Heart left ventricle (tissue), 16 donors: Measurements from ENCODE around the gene ENTPD1. TPM values are rescaled to one million over a fixed set of nuclear protein-coding genes. Genes with fewer than 3 reads are reported as not detected.
A peak's percentile ranks its signal among the peaks of the same experiment; 100 is the strongest.

Experiments
- ATAC-seq, 4 donors: fragments of 200-7000 bp; cut with Tn5 transposase; one replicate each; pipeline ENCODE4 v1.9.1; 2020 to 2022; ENCODE audit warnings: moderate library complexity in 4 of 4, mild to moderate bottlenecking in 3 of 4, moderate number of reproducible peaks in 1 of 4
- DNase-seq, 5 donors: peaks; one replicate each; pipeline ENCODE4 v3.0.0-alpha.2; 2020
- H3K27ac ChIP-seq, 12 donors: fragments of 200-600 bp; sonication (generic) in 4 of 12; one replicate each; pipeline versions ENCODE4 v1.5.0 to v1.8.0; 2016 to 2022; ENCODE audit warnings: mild to moderate bottlenecking in 2 of 12
- H3K27me3 ChIP-seq, 9 donors: fragments of 200-600 bp; sonication (generic) in 2 of 9; one replicate each; pipeline versions ENCODE4 v1.5.1 to v1.8.0; 2016 to 2022; ENCODE audit warnings: mild to moderate bottlenecking in 3 of 9
- H3K36me3 ChIP-seq, 9 donors: fragments of 200-600 bp; sonication (generic) in 2 of 9; one replicate each; pipeline versions ENCODE4 v1.5.0 to v1.8.0; 2018 to 2022; ENCODE audit warnings: mild to moderate bottlenecking in 2 of 9
- H3K4me1 ChIP-seq, 12 donors: fragments of 200-600 bp; sonication (generic) in 4 of 12; one replicate each; pipeline versions ENCODE4 v1.5.0 to v1.8.0; 2016 to 2022; ENCODE audit warnings: mild to moderate bottlenecking in 3 of 12
- H3K4me3 ChIP-seq, 12 donors: fragments of 200-600 bp; sonication (generic) in 4 of 12; one replicate each; pipeline versions ENCODE4 v1.5.0 to v1.8.0; 2017 to 2022; ENCODE audit warnings: mild to moderate bottlenecking in 9 of 12, moderate library complexity in 4 of 12
- H3K9me3 ChIP-seq, 12 donors: fragments of 200-600 bp; sonication (generic) in 4 of 12; one replicate each; pipeline versions ENCODE4 v1.5.0 to v1.8.0; 2016 to 2022; ENCODE audit warnings: mild to moderate bottlenecking in 1 of 12
- POLR2A ChIP-seq, 2 donors: fragments of 450-650 bp; IDR thresholded peaks; one replicate each; pipeline ENCODE4 v1.6.1; 2017; ENCODE audit warnings: antibody characterized with exemption in 2 of 2, mild to moderate bottlenecking in 2 of 2, moderate library complexity in 2 of 2
- WGBS, 4 donors: extraction: QIAGEN DNeasy Blood & Tissue Kit in 2 of 4; methylation state at CpG; one replicate each; pipeline versions ENCODE4 v1.1.5 to v1.1.7; 2013 to 2018; 5-methylcytosine and 5-hydroxymethylcytosine counted together
- intact Hi-C, 10 donors: fragments of 100-400 bp; cut with DNase I; formaldehyde crosslinking; loops; one replicate each; pipeline versions ENCODE4 v1.11.1 to v1.14.2; 2022
- polyA plus RNA-seq, 2 donors: library from polyadenylated mRNA; stranded (reverse); fragments of 200-250 nt; gene quantifications; one replicate each; pipeline ENCODE4 v1.2.3, GENCODE V29; 2013
- total RNA-seq, 9 donors: library from RNA; depleted of rRNA in 2 of 9; stranded (reverse); fragments of >200 nt in 2 of 9; fragmentation: NEBNext Ultra II Directional in 3 of 9; extraction: Animal tissue kit (Norgen Biotek cat#: 25700) in 3 of 9; gene quantifications; one replicate each; pipeline versions ENCODE4 v1.1.0 to v1.2.4, GENCODE V29; 2016 to 2023
- TF ChIP-seq, protein P1 (sequence below), 12 donors: fragments of 200-600 bp; sonication (generic) in 4 of 12; IDR thresholded peaks; one replicate each; pipeline versions ENCODE4 v1.5.0 to v1.8.0; 2018 to 2022; ENCODE audit warnings: antibody characterized with exemption in 12 of 12, mild to moderate bottlenecking in 5 of 12
- donor health status: ischemic (EF 13 %, LVEDD 7.1; RV severe dilation, severe dysfunction).
- donor health status: healthy with polysubstance abuse.
- donor health status: DM: no; HTN: yes; CAD: no.
- donor health status: DM: no; HTN: no; CAD: no.
- donor health status: ischemic (EF 25% LVEDD 6.9; RV normal size, moderate dysfunction).
- donor health status: ischemic (EF 25% LVEDD 5.7; RV mildly dilated, moderate dysfunction).
- donor health status: healthy.
- donor health status: DM: yes; HTN: yes; CAD: no.
- donor health status: ischemic (EF 35%, LVEDD 5.7; RV mildly dilated, moderate dysfunction).
- donor health status: nonischemic (EF 11% LVEDD 7.7; RV severe dilation, severe dysfunction).
- donor health status: DM: yes; HTN: yes; CAD: no.
- donor health status: PGD.
- donor health status: ischemic (EF 29% LVEDD 5.4; RV normal size, mild dysfunction).
- donor health status: nonischemic (EF 23%, LVEDD 6.1; RV moderate dilation, normal function).

ENTPD1 gene
- total and polyA plus RNA-seq, 11 donors: 3.3 to 23.2 (median 7.6) TPM

DNA sequence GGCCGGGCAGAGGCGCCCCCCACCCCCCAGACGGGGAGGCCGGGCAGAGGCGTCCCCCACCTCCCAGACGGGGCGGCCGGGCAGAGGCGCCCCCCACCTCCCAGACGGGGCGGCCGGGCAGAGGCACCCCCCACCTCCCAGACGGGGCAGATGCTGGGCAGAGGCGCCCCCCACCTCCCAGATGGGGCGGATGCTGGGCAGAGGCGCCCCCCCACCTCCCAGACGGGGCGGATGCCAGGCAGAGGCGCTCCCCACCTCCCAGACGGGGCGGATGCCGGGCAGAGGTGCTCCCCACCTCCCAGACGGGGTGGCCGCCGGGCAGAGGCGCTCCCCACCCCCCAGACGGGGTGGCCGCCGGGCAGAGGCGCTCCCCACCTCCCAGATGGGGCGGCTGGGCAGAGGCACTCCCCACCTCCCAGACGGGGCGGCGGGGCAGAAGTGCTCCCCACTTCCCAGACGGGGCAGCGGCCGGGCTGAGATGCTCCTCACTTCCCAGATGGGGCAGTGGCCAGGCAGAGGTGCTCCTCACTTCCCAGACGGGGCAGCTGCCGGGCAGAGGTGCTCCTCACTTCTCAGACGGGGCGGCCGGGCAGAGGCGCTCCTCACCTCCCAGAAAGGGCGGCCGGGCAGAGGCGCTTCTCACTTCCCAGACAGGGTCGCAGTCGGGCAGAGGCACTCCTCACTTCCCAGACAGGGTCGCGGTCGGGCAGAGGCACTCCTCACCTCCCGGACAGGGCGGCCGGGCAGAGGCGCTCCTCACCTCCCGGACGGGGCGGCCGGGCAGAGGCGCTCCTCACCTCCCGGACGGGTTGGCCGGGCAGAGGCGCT is 53.6 kb downstream of the ENTPD1 start:
- Histone ChIP-seq H3K4me3 (no peak overlapping the region), H3K9me3 (no peaks in the 10 kb centered on the region), H3K36me3 (no peaks in the 10 kb centered on the region), H3K4me1 (peaks cover 0 to 18% (median 12%) of the 10 kb centered on the region in 12 donors), H3K27me3 (no peaks in the 10 kb centered on the region), H3K27ac (no peak overlapping the region)
- TF ChIP-seq, protein P1, sequence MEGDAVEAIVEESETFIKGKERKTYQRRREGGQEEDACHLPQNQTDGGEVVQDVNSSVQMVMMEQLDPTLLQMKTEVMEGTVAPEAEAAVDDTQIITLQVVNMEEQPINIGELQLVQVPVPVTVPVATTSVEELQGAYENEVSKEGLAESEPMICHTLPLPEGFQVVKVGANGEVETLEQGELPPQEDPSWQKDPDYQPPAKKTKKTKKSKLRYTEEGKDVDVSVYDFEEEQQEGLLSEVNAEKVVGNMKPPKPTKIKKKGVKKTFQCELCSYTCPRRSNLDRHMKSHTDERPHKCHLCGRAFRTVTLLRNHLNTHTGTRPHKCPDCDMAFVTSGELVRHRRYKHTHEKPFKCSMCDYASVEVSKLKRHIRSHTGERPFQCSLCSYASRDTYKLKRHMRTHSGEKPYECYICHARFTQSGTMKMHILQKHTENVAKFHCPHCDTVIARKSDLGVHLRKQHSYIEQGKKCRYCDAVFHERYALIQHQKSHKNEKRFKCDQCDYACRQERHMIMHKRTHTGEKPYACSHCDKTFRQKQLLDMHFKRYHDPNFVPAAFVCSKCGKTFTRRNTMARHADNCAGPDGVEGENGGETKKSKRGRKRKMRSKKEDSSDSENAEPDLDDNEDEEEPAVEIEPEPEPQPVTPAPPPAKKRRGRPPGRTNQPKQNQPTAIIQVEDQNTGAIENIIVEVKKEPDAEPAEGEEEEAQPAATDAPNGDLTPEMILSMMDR (IDR thresholded peaks at IDR 0.05): no peak
- TF ChIP-seq POLR2A (IDR thresholded peaks at IDR 0.05): no peak
- intact Hi-C loops: loop anchor here in 1 of 10 donors (10.0 kb wide), 1 partner anchor 65 kb away; no protein-coding TSS in a partner anchor
- 93 to 95% (median 95%) methylated on average over 31 to 64 of the region's 64 CpGs for WGBS, 4 donors
- ATAC-seq: no peak
- DNase-seq: no peak

- no peak overlapping the region for H3K27ac ChIP-seq
- DNase-seq: no peak
- peaks cover 0 to 26% (median 14%) of the 10 kb centered on the region in 12 donors for H3K4me1 ChIP-seq
- TF ChIP-seq, protein P1 (IDR thresholded peaks at IDR 0.05): no peak
- 90 to 97% (median 95%) methylated on average over 17 to 20 of the region's 20 CpGs for WGBS, 4 donors
- no peaks in the 10 kb centered on the region for H3K27me3 ChIP-seq
- no peak for ATAC-seq
- intact Hi-C loops: loop anchor here in 1 of 10 donors (10.0 kb wide), 1 partner anchor 66 kb away; no protein-coding TSS in a partner anchor
- H3K36me3 ChIP-seq: no peaks in the 10 kb centered on the region
- no peaks in the 10 kb centered on the region for H3K9me3 ChIP-seq
- H3K4me3 ChIP-seq: no peak overlapping the region
Observed at GRCh38 chr10:95810198-95810976, 54.4 kb downstream of the ENTPD1 start.

DNA sequence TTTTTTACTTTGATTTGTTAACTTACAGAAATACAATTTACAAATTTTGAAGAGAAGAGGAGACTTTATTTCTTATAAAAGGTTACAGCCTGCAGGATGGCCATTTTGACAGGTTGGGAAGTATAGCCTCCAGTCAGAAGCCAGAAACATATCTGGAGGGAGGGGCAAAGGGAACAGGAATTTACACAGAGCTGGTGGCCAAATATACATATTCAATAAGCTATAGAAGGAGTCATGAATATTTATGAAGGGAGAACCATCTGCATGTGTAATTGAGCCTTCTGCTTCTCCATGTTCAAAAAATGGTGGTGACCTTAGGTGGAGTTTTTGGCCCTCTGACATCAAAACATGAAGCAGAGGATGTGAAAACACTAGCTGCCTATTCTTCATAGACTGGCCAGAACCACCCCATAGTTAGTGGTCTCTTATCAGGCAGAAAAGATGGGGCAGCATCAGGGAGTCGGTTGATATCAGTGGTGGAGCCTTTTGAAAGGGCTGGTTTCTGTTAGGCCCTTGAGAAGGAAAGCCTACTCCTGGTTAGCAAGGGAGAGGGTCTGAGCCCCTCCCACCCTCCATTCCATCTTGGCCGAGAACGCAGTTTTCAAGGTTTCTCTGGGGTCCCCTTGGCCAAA is 57.2 kb downstream of the ENTPD1 start:
- Histone ChIP-seq H3K4me3 (no peak overlapping the region), H3K9me3 (peaks cover 0 to 10% (median 1%) of the 10 kb centered on the region in 12 donors), H3K27me3 (no peaks in the 10 kb centered on the region), H3K36me3 (peaks cover 0 to 4% (median 0%) of the 10 kb centered on the region in 9 donors), H3K4me1 (peaks cover 0 to 34% (median 16%) of the 10 kb centered on the region in 12 donors), H3K27ac (peak overlapping the region in 8 of 12 donors; percentile 13 to 65 (median 16))
- ATAC-seq (no peak), DNase-seq (no peak)
- intact Hi-C loops: loop anchor here in 1 of 10 donors (10.0 kb wide), 1 partner anchor 68 kb away; no protein-coding TSS in a partner anchor
- WGBS, 4 donors: 82 to 90% (median 89%) methylated on average over 3 of the region's 3 CpGs
- TF ChIP-seq POLR2A (IDR thresholded peaks at IDR 0.05): no peak

GRCh38 chr10:95814011-95814727 is 58.2 kb downstream of the ENTPD1 start:
- Histone ChIP-seq H3K4me3 (no peak overlapping the region), H3K27me3 (no peaks in the 10 kb centered on the region), H3K27ac (peak overlapping the region in 8 of 12 donors; percentile 13 to 65 (median 24)), H3K4me1 (peaks cover 0 to 36% (median 16%) of the 10 kb centered on the region in 12 donors), H3K36me3 (peaks cover 0 to 4% (median 0%) of the 10 kb centered on the region in 9 donors), H3K9me3 (peaks cover 0 to 10% (median 1%) of the 10 kb centered on the region in 12 donors)
- peak in 4 of 5 donors; percentile 38 to 50 (median 39) for DNase-seq
- TF ChIP-seq POLR2A (IDR thresholded peaks at IDR 0.05): no peak
- TF ChIP-seq, protein P1 (IDR thresholded peaks at IDR 0.05): no peak
- intact Hi-C loops: loop anchor here in 1 of 10 donors (10.0 kb wide), 1 partner anchor 69 kb away; no protein-coding TSS in a partner anchor
- peak in 3 of 4 donors; percentile 68 to 88 (median 74) for ATAC-seq
- WGBS, 4 donors: 42 to 62% (median 49%) methylated on average over 7 of the region's 7 CpGs
